GM12878 (cell line): ENCODE data around the gene MARCHF2. TPM values are rescaled to one million over a fixed set of nuclear protein-coding genes. Genes with fewer than 3 reads are reported as not detected.

Source experiments
- ATAC-seq: fragments of 200-7000 bp; cut with Tn5 transposase; 3 replicates; pipeline ENCODE4 v1.9.1; 2020; ENCODE audit warnings: mild to moderate bottlenecking, moderate library complexity
- BruUV-seq: library from RNA; stranded (reverse); fragments of 400-500 nt; replicated peaks from 2 replicates; lab custom pipeline; 2021; lab: Mats Ljungman, UMichigan
- CTCF ChIA-PET: fragments of 300-600 bp; sonication (Branson Sonifier 250); formaldehyde crosslinking; extraction: SDS; loops from one replicate; lab custom pipeline; 2021; ENCODE audit warnings: inconsistent platforms; lab: Yijun Ruan, JAX
- POLR2A ChIA-PET: fragments of 350-600 bp; formaldehyde crosslinking; extraction: SDS; loops from one replicate; lab custom pipeline; 2021; ENCODE audit warnings: inconsistent platforms; lab: Charles Lee
- RAD21 ChIA-PET: fragments of 300-600 bp; sonication (Branson Sonifier 250); formaldehyde crosslinking; loops from one replicate; lab custom pipeline; 2023; ENCODE audit warnings: antibody characterized with exemption; ENCODE audit not compliant: unreplicated experiment; lab: Charles Lee
- SMC1A ChIA-PET: fragments of 300-600 bp; sonication (Branson Sonifier 250); formaldehyde crosslinking; loops from one replicate; lab custom pipeline; 2023; ENCODE audit not compliant: unreplicated experiment, uncharacterized antibody; lab: Charles Lee
- DNase-seq: peaks from one replicate; pipeline ENCODE4 v3.0.0-alpha.2; 2011; ENCODE audit warnings: low read depth, low spot score
- FAIRE-seq: peaks from 3 replicates; lab custom pipeline; 2011; peaks lifted over from hg19 to GRCh38; lab: Jason Lieb, UNC
- H2AFZ ChIP-seq: 2 replicates; pipeline ENCODE4 v1.6.0; 2011; ENCODE audit warnings: low read depth, low read length, control low read depth; ENCODE audit not compliant: control insufficient read depth
- H3K27ac ChIP-seq: 2 replicates; pipeline ENCODE4 v1.5.1; 2011; ENCODE audit warnings: control low read depth; ENCODE audit not compliant: control insufficient read depth, insufficient read depth
- H3K27me3 ChIP-seq, 2 experiments: replicated peaks in 1 of 2; 2 replicates each; pipeline versions ENCODE4 v1.6.0 to v1.6.1; 2011; ENCODE audit warnings: low read length in 1 of 2; ENCODE audit not compliant: control insufficient read depth in 2 of 2, insufficient read depth in 2 of 2
- H3K36me3 ChIP-seq, 2 experiments: 2 replicates each; pipeline ENCODE4 v1.5.1; 2011; ENCODE audit warnings: low read length in 1 of 2; ENCODE audit not compliant: control insufficient read depth in 2 of 2, insufficient read depth in 2 of 2
- H3K4me1 ChIP-seq: 2 replicates; pipeline ENCODE4 v1.6.1; 2011; ENCODE audit warnings: mild to moderate bottlenecking, low read length, moderate library complexity, mixed read lengths; ENCODE audit not compliant: control insufficient read depth, insufficient read depth
- H3K4me2 ChIP-seq: 2 replicates; pipeline ENCODE4 v1.6.0; 2011; ENCODE audit warnings: control low read depth; ENCODE audit not compliant: control insufficient read depth, insufficient read depth
- H3K4me3 ChIP-seq: fragments of 200-600 bp; sonication (generic); 2 replicates; pipeline ENCODE4 v1.5.1; 2016
- H3K79me2 ChIP-seq: 2 replicates; pipeline ENCODE4 v1.6.0; 2011; ENCODE audit warnings: low read length; ENCODE audit not compliant: control insufficient read depth, insufficient read depth
- H3K9ac ChIP-seq: 2 replicates; pipeline ENCODE4 v1.8.0; 2011; ENCODE audit warnings: low read length, control low read depth, mixed read lengths; ENCODE audit not compliant: control insufficient read depth, insufficient read depth
- H3K9me3 ChIP-seq: replicated peaks from 3 replicates; pipeline ENCODE4 v1.5.1; 2011; ENCODE audit warnings: mild to moderate bottlenecking, low read length; ENCODE audit not compliant: control insufficient read depth, insufficient read depth
- H4K20me1 ChIP-seq: 2 replicates; pipeline ENCODE4 v1.6.0; 2011; ENCODE audit not compliant: control insufficient read depth, insufficient read depth
- ATF7 ChIP-seq: fragments of 450-650 bp; IDR thresholded peaks from 2 replicates; pipeline ENCODE4 v1.6.1; 2016; ENCODE audit warnings: low read depth, mild to moderate bottlenecking
- CBX5 ChIP-seq: sonication (generic); IDR thresholded peaks from 2 replicates; pipeline ENCODE4 v1.6.1; 2016; ENCODE audit warnings: low read depth, moderate library complexity, mild to moderate bottlenecking, inconsistent platforms
- CEBPB ChIP-seq, 2 experiments: fragments of 150-350 bp in 1 of 2; IDR thresholded peaks; 2 replicates each; pipeline ENCODE4 v1.6.1; 2012 to 2014; ENCODE audit warnings: low read depth in 2 of 2, low read length in 2 of 2, borderline replicate concordance in 1 of 2, inconsistent platforms in 1 of 2
- GATAD2B ChIP-seq: fragments of 450-650 bp; conservative IDR thresholded peaks from 2 replicates; pipeline ENCODE4 v1.6.1; 2017; ENCODE audit warnings: low read depth, mild to moderate bottlenecking, moderate library complexity
- IRF4 ChIP-seq: IDR thresholded peaks from 2 replicates; pipeline ENCODE4 v1.6.1; 2011; ENCODE audit warnings: low read depth, low read length
- SP1 ChIP-seq: IDR thresholded peaks from one replicate; pipeline ENCODE4 v1.6.1; 2011; ENCODE audit warnings: low read depth, low read length
- SREBF2 ChIP-seq: IDR thresholded peaks from 2 replicates; pipeline ENCODE4 v1.6.1; 2012; ENCODE audit warnings: mild to moderate bottlenecking, low read length
- STAT3 ChIP-seq: IDR thresholded peaks from 2 replicates; pipeline ENCODE4 v1.6.1; 2011; ENCODE audit warnings: low read depth, low read length, improper control_type of control experiment
- TCF12 ChIP-seq: IDR thresholded peaks from 2 replicates; pipeline ENCODE4 v1.6.1; 2011; ENCODE audit warnings: low read depth, mild to moderate bottlenecking, low read length
- WGBS: methylation state at CpG from one replicate; pipeline ENCODE4 v1.1.6; 2016; ENCODE audit warnings: low lambda C conversion rate; ENCODE audit not compliant: insufficient replicate concordance, insufficient coverage; ENCODE audit errors: missing lambda C conversion rate; 5-methylcytosine and 5-hydroxymethylcytosine counted together
- in situ Hi-C: fragments of 300-500 bp; cut with MboI; formaldehyde crosslinking; loops from 9 replicates; pipeline ENCODE4 v1.14.3; 2018; ENCODE audit warnings: mixed read lengths
- intact Hi-C: fragments of 100-400 bp; cut with micrococcal nuclease; formaldehyde crosslinking; loops from one replicate; pipeline ENCODE4 v1.14.2; 2022; ENCODE audit not compliant: unreplicated experiment
- polyA plus RNA-seq, 11 experiments: library from polyadenylated mRNA; depleted of rRNA in 4 of 11; unstranded in 6 of 11; stranded (reverse) in 5 of 11; fragments of >200 nt; fragmentation: Nextera tagmentation in 4 of 11; fragmentation: Illumina TruSeq in 1 of 11; extraction: Ambion mirVana in 4 of 11; extraction: Trizol in 1 of 11; gene quantifications; 1 replicate in 1 of 11; 2 replicates in 10 of 11; pipeline versions ENCODE4 v1.2.1 to v1.2.3, GENCODE V29; 2011 to 2016; ENCODE audit warnings: inconsistent platforms in 2 of 11, missing spikeins in 2 of 11, low read depth in 1 of 11
- total RNA-seq, 4 experiments: library from RNA; depleted of rRNA in 3 of 4; stranded (reverse); fragments of >200 nt in 3 of 4; fragmentation: Illumina TruSeq in 1 of 4; extraction: Trizol in 1 of 4; gene quantifications; 2 replicates each; pipeline versions ENCODE4 v1.2.1 to v1.2.3, GENCODE V29; 2013 to 2021
- TF ChIP-seq, protein P1 (sequence below): fragments of 450-650 bp; IDR thresholded peaks from 2 replicates; pipeline ENCODE4 v1.6.1; 2014; ENCODE audit warnings: mild to moderate bottlenecking
- TF ChIP-seq, protein P2 (sequence below): fragments of 450-650 bp; formaldehyde crosslinking; IDR thresholded peaks from 2 replicates; pipeline ENCODE4 v1.5.0; 2022; ENCODE audit warnings: mild to moderate bottlenecking, missing genetic modification characterization
- TF ChIP-seq, protein P3 (sequence below), 3 experiments: IDR thresholded peaks in 2 of 3; conservative IDR thresholded peaks in 1 of 3; 2 replicates each; pipeline ENCODE4 v1.5.1; 2011; ENCODE audit warnings: low read depth in 3 of 3, low read length in 3 of 3, mild to moderate bottlenecking in 3 of 3, control low read depth in 2 of 3, moderate library complexity in 2 of 3, inconsistent platforms in 1 of 3, mixed read lengths in 1 of 3; ENCODE audit not compliant: control insufficient read depth in 2 of 3, insufficient read depth in 1 of 3; ENCODE audit errors: extremely low read depth in 1 of 3
- TF ChIP-seq, protein P4 (sequence below): fragments of 450-650 bp; conservative IDR thresholded peaks from 2 replicates; pipeline ENCODE4 v1.6.1; 2017; ENCODE audit warnings: mild to moderate bottlenecking, moderate library complexity

Gene MARCHF2
- total and polyA plus RNA-seq, 10 of the 15 experiments (the other 5 are each of a cell fraction or from before 2014, with no cell fraction given), result 1.6 to 30.3 (median 10.8) TPM

DNA sequence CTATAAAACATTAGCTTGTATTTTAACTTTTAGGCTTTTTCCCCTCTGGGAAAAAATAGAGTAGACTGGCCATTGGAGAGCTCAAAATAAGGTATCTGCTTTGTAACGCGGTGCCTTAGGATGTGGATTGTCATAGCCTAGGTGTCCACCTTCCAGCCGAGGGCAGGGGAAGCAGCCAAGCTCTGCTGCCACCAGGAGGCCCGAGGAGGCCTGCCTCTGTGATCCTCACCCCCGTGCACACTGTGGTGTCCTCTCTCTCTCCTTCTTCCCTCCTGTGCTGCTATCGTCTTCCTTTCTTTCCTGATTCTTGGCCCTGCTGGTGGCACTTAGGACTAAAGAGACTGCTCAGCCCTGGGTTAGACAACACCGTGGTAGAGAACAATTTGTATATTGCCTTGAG lies 43.0 kb downstream of the MARCHF2 start (continued):
- TF ChIP-seq, protein P1, sequence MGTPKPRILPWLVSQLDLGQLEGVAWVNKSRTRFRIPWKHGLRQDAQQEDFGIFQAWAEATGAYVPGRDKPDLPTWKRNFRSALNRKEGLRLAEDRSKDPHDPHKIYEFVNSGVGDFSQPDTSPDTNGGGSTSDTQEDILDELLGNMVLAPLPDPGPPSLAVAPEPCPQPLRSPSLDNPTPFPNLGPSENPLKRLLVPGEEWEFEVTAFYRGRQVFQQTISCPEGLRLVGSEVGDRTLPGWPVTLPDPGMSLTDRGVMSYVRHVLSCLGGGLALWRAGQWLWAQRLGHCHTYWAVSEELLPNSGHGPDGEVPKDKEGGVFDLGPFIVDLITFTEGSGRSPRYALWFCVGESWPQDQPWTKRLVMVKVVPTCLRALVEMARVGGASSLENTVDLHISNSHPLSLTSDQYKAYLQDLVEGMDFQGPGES, result no peak
- TF ChIP-seq GATAD2B, result no peak
- TF ChIP-seq STAT3, result no peak
- no peak for TF ChIP-seq SREBF2
- TF ChIP-seq, protein P2, sequence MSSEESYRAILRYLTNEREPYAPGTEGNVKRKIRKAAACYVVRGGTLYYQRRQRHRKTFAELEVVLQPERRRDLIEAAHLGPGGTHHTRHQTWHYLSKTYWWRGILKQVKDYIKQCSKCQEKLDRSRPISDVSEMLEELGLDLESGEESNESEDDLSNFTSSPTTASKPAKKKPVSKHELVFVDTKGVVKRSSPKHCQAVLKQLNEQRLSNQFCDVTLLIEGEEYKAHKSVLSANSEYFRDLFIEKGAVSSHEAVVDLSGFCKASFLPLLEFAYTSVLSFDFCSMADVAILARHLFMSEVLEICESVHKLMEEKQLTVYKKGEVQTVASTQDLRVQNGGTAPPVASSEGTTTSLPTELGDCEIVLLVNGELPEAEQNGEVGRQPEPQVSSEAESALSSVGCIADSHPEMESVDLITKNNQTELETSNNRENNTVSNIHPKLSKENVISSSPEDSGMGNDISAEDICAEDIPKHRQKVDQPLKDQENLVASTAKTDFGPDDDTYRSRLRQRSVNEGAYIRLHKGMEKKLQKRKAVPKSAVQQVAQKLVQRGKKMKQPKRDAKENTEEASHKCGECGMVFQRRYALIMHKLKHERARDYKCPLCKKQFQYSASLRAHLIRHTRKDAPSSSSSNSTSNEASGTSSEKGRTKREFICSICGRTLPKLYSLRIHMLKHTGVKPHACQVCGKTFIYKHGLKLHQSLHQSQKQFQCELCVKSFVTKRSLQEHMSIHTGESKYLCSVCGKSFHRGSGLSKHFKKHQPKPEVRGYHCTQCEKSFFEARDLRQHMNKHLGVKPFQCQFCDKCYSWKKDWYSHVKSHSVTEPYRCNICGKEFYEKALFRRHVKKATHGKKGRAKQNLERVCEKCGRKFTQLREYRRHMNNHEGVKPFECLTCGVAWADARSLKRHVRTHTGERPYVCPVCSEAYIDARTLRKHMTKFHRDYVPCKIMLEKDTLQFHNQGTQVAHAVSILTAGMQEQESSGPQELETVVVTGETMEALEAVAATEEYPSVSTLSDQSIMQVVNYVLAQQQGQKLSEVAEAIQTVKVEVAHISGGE (CRISPR knock-in tag), result no peak

DNA sequence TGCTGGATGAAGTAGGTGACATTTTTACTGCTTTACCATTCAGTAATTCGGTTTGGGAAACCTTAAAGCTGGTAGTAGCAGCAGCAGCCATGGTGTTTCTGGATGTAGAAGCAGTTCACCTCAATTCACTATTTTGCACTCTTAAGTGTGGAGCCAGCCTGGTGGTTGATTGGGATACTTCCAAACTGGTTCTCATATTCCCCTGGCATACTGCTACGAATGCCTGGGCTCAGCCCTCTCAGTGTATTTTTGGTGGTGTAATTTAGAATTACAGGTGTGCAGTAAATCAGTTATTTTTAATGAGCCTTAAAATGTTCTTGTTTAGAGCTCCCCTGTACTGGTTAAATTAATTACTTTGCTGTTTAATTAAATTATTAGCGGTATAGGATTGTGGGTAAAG lies 44.1 kb downstream of the MARCHF2 start:
- RAD21 ChIA-PET, result no interaction called here
- no TSS peak for BruUV-seq
- H3K79me2 ChIP-seq, result peaks cover 99% of the 10 kb centered on the region
- intact Hi-C loops (no loop called here), in situ Hi-C loops (no loop called here)
- POLR2A ChIA-PET, result interaction anchor here (1.1 kb wide), 1 partner anchor 13 kb away, joined by 3 read pairs; no protein-coding TSS in a partner anchor
- no peak overlapping the region for H2AFZ ChIP-seq
- WGBS, result 35% methylated on average over 3 of the region's 3 CpGs
- H3K4me2 ChIP-seq, result no peak overlapping the region
- H3K36me3 ChIP-seq, result peaks cover 17 to 51% of the 10 kb centered on the region in 2 experiments
- SMC1A ChIA-PET, result interaction anchor here (0.6 to 1.9 kb wide), 3 partner anchors 8 to 192 kb away, joined by 3 to 7 read pairs (median 6); no protein-coding TSS in a partner anchor
- H3K9ac ChIP-seq, result no peak overlapping the region
- H3K27ac ChIP-seq, result no peak overlapping the region
- no peak for ATAC-seq
- CTCF ChIA-PET, result interaction anchor here (1.1 to 1.8 kb wide), 2 partner anchors 10 to 122 kb away, joined by 5 to 10 read pairs; no protein-coding TSS in a partner anchor
- no peaks in the 10 kb centered on the region for H3K27me3 ChIP-seq
- no peak for DNase-seq
- no peak overlapping the region for H3K4me3 ChIP-seq
- H3K9me3 ChIP-seq, result no peaks in the 10 kb centered on the region
- peaks cover 42% of the 10 kb centered on the region for H4K20me1 ChIP-seq
- peaks cover 13% of the 10 kb centered on the region for H3K4me1 ChIP-seq
- no peak for FAIRE-seq
- TF ChIP-seq ATF7, result no peak
- TF ChIP-seq, protein P1, result no peak
- TF ChIP-seq, protein P3, sequence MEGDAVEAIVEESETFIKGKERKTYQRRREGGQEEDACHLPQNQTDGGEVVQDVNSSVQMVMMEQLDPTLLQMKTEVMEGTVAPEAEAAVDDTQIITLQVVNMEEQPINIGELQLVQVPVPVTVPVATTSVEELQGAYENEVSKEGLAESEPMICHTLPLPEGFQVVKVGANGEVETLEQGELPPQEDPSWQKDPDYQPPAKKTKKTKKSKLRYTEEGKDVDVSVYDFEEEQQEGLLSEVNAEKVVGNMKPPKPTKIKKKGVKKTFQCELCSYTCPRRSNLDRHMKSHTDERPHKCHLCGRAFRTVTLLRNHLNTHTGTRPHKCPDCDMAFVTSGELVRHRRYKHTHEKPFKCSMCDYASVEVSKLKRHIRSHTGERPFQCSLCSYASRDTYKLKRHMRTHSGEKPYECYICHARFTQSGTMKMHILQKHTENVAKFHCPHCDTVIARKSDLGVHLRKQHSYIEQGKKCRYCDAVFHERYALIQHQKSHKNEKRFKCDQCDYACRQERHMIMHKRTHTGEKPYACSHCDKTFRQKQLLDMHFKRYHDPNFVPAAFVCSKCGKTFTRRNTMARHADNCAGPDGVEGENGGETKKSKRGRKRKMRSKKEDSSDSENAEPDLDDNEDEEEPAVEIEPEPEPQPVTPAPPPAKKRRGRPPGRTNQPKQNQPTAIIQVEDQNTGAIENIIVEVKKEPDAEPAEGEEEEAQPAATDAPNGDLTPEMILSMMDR (IDR thresholded peaks at IDR 0.05 in 2 of 3, conservative IDR thresholded peaks at IDR 0.05 in 1 of 3; ENCODE audit: control insufficient read depth in 2 of 3, extremely low read depth in 1 of 3, insufficient read depth in 1 of 3, low read depth in 3 of 3, low read length in 3 of 3), result no peak
- no peak for TF ChIP-seq TCF12
- no peak for TF ChIP-seq IRF4
- no peak for TF ChIP-seq CEBPB (IDR thresholded peaks at IDR 0.05; ENCODE audit: borderline replicate concordance in 1 of 2, low read depth in 2 of 2, low read length in 2 of 2)
- TF ChIP-seq CBX5, result no peak
- TF ChIP-seq, protein P4, sequence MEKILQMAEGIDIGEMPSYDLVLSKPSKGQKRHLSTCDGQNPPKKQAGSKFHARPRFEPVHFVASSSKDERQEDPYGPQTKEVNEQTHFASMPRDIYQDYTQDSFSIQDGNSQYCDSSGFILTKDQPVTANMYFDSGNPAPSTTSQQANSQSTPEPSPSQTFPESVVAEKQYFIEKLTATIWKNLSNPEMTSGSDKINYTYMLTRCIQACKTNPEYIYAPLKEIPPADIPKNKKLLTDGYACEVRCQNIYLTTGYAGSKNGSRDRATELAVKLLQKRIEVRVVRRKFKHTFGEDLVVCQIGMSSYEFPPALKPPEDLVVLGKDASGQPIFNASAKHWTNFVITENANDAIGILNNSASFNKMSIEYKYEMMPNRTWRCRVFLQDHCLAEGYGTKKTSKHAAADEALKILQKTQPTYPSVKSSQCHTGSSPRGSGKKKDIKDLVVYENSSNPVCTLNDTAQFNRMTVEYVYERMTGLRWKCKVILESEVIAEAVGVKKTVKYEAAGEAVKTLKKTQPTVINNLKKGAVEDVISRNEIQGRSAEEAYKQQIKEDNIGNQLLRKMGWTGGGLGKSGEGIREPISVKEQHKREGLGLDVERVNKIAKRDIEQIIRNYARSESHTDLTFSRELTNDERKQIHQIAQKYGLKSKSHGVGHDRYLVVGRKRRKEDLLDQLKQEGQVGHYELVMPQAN, result no peak
- no peak for TF ChIP-seq SP1
